Globus pallidus (tissue), 1 donor: ENCODE results near the gene WNK2.
"Not testable (repeated sequence)": the region's sequence is repeated elsewhere in the genome, so short reads cannot be mapped to it uniquely, and the experiment has no call there.

ENCODE experiments used
- DNase-seq: peaks from one replicate; pipeline ENCODE4 v3.0.0-alpha.2; 2015; ENCODE audit warnings: low spot score

Gene WNK2

DNA sequence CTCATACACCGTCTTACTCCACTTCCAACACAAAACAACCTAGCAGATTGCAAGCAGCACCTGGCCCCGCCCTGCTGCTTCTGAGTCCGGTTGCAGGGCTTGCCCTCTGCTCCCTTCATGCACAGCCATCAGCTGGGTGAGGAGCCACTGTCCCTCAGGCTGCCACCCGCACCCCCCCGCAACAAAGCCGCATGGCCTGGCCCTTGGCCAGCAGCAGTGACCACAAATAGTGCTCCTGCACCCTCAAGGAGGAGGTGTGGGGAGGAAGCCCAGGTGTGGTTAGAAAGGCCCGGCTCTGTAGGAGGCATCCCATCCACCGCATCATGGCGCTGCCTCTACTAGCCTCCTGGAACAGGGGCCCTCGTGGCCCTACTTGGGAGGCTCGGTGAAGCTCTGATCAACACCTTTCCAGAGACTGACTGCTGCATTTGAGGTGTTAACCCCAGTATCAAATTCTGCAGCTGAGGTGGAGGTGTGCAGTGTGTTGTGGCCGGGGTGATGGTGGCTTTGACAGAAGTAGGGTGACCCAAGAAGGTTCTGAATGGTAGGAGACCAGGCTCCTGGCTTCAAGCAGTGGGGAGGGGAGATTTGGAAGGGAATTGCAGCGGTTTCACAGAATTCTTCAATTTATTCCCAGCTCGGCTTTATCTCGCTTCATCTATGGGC, 52.7 kb downstream of the WNK2 start:
- no peak for DNase-seq

DNA sequence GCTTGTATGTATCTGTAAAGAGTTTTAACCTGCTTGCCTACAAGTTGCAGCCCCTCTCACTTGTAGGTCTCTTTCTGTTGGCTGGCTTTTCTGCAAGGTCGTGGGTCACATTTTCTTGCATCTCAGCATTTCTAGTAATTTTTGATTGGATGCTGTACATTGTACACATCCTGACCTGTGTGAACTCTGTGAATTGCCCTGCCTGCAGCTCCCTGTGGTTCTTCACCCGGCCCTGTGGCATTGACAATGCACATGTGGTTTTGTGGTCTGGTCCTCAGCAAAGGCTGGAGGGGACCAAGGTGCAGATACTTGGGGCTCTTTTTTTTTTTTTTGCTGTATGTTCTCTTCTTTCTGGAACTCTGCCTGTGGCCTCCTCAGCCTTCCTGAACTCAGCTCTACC, 53.6 kb downstream of the WNK2 start:
- DNase-seq = no peak

GRCh38 chr9:93238953-93239925, 55.3 kb downstream of the WNK2 start:
- no peak for DNase-seq

DNA sequence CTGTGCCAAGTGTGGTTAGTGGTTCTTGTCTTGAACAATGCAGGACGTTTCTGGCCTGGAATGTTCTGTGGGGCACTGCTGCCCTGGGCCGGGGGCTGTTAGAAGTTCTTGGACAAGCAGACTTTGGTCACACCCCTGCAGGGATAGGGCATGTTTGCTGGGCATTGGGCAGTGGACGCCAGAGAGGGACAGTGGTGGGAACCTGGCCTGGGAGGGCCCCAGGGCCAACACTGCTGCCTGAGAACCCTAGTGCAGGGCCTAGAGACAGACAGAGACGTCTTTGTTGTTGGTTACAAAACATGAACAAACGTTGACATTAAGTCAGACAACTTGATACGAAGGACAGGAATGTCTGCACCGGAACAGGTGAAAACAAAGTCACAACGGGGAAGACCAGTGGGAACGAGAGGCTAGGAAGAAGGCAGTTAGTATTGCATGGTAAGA, 57.0 kb downstream of the WNK2 start:
- DNase-seq = no peak

- DNase-seq = no peak
Measured at GRCh38 chr9:93243112-93243511, 59.2 kb downstream of the WNK2 start.

- DNase-seq = no peak
Measured at GRCh38 chr9:93244101-93244500, 60.2 kb downstream of the WNK2 start.

DNA sequence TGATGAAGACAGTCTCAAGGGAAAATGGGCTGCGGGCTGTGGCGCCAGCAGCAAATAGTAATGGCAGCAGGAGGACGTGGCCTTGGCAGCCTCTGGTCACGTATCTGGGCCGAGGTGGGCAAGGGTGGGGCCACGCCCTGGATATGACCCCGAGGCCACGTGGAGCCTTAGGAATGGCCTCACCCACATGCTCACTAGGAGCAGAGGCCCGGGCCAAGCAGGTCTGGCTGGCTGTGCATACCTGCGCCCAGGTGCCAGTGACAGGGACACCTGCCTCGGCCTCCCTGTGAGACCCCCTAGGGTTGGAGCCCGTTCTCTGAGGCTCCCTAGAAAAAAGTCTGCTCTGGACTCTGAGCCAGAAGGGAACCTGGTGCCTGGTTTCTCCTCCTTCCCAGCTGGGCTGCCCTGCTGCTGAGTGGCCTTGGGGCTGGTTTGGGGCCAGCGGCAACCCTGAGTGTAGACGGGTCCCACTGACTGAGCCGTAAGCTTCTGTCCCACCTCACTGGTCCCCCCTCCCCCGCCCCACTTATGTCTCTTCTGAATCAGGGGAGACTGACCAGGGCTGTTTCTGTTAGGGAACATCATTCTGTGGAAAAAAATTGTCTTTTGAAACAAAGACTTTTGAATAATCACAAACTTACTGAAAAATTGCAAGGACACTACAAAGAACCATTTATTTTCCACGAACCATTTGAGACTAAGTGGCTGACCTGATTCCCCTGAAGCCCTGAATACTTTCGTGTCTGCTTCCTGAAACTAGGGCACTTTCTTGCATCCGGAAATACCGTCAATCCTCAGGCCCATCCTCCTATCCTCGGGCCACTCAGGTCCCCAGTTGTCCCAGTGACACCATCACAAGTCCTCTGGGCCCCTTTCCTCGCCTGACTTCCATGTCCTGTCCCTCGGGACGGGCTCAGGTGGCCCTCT, 60.8 kb downstream of the WNK2 start:
- DNase-seq = no peak

- DNase-seq = no peak
Measured at GRCh38 chr9:93245437-93245970, 61.6 kb downstream of the WNK2 start.

GRCh38 chr9:93246111-93246510, 62.2 kb downstream of the WNK2 start:
- no peak for DNase-seq

- DNase-seq = no peak
Measured at GRCh38 chr9:93246526-93246925, 62.6 kb downstream of the WNK2 start.

- no peak for DNase-seq
Measured at GRCh38 chr9:93247099-93247865, 63.3 kb downstream of the WNK2 start.

DNA sequence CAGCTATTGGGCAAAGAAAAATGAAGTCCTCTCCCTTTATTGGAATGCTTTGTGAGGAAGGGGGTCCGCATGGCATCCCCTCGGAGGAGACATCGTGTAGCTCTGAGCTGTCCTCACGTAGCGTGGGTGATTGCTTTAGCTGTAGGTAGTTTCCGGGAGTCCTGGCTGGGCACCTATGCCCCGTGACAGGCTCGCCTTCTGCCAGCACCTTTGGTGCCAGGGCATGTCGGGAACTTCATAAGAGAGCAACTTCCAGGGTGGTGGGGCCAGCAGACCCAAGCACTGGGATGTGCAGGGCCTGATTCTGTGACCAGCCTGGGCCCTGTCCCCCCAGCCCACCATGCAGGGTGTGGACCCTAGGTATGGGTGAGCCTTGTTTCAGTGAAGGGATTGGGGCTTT, 64.0 kb downstream of the WNK2 start:
- DNase-seq = no peak

DNA sequence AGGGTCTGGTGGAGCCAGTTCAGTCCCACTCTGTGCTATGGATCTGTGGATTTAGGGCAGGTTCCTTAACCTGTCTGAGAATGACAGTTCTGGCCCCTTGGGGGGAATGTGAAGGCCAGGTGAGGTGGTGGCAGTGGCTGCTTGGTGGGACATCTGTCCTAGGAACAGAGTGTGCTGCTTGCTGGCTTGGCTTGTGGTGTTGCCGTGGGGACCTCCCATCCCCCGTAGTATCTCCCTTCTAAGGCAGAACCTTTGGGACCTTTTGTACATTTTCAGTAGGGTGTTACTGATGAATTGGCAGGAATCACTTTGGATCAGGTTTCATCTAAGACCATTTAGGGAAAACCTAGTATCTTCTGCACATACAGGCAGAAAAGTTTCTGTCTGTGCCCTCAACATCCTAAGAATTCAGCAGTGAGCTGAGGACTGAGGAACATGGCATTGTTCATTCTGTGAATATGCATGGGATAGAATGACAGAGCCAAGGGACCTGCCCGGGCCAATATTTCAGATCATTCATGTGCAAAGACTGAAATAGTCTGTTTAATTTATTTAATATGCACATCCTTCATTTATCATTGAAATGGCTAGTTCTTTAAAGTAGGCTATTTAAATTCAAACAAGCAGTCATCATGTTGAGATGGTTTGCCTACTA, 64.6 kb downstream of the WNK2 start:
- DNase-seq = no peak

GRCh38 chr9:93250185-93250584, 66.2 kb downstream of the WNK2 start:
- DNase-seq = no peak

DNA sequence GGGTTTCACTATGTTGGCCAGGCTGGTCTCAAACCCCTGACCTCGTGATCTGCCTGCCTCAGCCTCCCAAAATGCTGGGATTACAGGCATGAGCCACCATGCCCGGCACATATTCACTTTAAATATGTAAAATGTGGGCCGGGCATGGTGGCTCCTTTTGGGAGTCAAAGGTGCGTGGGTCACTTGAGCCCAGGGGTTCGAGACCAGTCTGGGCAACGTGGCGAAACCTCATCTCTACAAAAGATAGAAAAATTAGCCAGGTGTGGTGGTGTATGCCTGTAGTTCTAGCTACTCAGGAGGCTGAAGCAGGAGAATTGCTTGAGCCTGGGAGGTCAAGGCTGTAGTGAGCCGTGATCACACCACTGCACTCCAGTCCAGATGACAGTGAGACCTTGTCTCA, 67.4 kb downstream of the WNK2 start:
- DNase-seq = not testable (repeated sequence)

GRCh38 chr9:93252116-93252780, 68.3 kb downstream of the WNK2 start:
- DNase-seq = no peak

- DNase-seq = no peak
Measured at GRCh38 chr9:93252781-93253530, 69.0 kb downstream of the WNK2 start.

DNA sequence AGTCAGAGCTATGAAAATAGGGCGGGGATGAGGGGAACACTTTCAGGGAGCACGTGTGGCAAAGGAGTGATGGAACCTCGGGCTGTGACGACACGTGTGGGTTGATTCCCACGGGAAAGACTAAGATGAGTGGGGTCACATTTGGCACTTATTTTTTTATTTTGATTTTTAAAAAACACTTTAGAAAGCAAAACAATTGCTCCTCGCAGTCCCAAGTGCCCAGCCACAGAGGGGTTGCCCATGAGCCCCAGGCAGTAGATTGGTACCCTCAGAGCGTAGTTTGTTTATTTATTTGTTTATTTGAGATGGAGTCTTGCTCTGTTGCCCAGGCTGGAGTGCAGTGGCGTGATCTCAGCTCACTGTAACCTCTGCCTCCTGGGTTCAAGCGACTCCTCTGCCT, 69.7 kb downstream of the WNK2 start:
- no peak for DNase-seq

DNA sequence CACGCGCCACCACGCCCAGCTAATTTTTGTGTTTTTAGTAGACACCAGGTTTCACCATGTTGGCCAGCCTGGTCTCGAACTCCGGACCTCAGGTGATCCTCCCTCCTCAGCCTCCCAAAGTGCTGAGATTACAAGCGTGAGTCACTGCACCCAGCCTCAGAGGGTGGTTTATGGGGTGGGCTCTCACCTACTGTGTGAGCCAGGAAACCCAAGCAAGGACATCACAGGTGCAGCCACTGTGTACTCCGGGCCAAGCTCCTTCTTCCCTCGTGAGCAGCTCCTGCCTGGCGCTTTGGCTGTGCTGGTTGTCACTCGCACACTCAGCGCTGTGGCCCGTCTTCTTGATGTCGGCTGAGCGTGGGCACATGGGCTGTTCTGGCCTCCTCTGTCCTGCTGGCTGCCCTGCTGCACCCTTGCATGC, 70.1 kb downstream of the WNK2 start:
- no peak for DNase-seq
